A673 (cell line): ENCODE results near the gene PHLDB2. TPM values are rescaled to one million over a fixed set of nuclear protein-coding genes. Genes with fewer than 3 reads are reported as not detected.
A peak's percentile ranks its signal among the peaks of the same experiment; 100 is the strongest.

Experiments used
- BruUV-seq: library from RNA; stranded (reverse); fragments of 400-500 nt; replicated peaks from 2 replicates; lab custom pipeline; 2021; lab: Mats Ljungman, UMichigan
- CTCF ChIA-PET: fragments of 300-600 bp; sonication (Branson Sonifier 250); formaldehyde crosslinking; loops from one replicate; lab custom pipeline; 2022; ENCODE audit warnings: antibody characterized with exemption; lab: Charles Lee
- POLR2A ChIA-PET: fragments of 300-600 bp; sonication (Branson Sonifier 250); formaldehyde crosslinking; loops from one replicate; lab custom pipeline; 2022; ENCODE audit warnings: antibody characterized with exemption; ENCODE audit not compliant: low non-redundant PET; lab: Charles Lee
- DNase-seq: peaks from one replicate; pipeline ENCODE4 v3.0.0-alpha.2; 2015; ENCODE audit warnings: low spot score
- H3K27ac ChIP-seq: fragments of 200-600 bp; sonication (generic); 2 replicates; pipeline ENCODE4 v1.5.1; 2016; ENCODE audit warnings: mixed run types, low read depth, mild to moderate bottlenecking, mixed read lengths, antibody characterized with exemption, low read length; ENCODE audit not compliant: poor library complexity, severe bottlenecking
- H3K27me3 ChIP-seq: fragments of 200-600 bp; sonication (generic); replicated peaks from 2 replicates; pipeline ENCODE4 v1.6.1; 2017; ENCODE audit warnings: mixed run types, low read depth, mild to moderate bottlenecking, mixed read lengths, antibody characterized with exemption, low read length; ENCODE audit not compliant: insufficient read depth, poor library complexity
- H3K36me3 ChIP-seq: fragments of 200-600 bp; sonication (generic); 2 replicates; pipeline ENCODE4 v1.6.1; 2016; ENCODE audit warnings: mixed run types, mild to moderate bottlenecking, mixed read lengths, antibody characterized with exemption, low read length; ENCODE audit not compliant: insufficient read depth, poor library complexity, severe bottlenecking
- H3K4me1 ChIP-seq: fragments of 200-600 bp; sonication (generic); 2 replicates; pipeline ENCODE4 v1.6.1; 2017; ENCODE audit warnings: mixed run types, mild to moderate bottlenecking, mixed read lengths, antibody characterized with exemption, low read length; ENCODE audit not compliant: insufficient read depth, poor library complexity, severe bottlenecking
- H3K4me3 ChIP-seq: fragments of 200-600 bp; sonication (generic); 2 replicates; pipeline ENCODE4 v1.5.1; 2016; ENCODE audit warnings: low read depth, mixed run types, mild to moderate bottlenecking, mixed read lengths, low read length; ENCODE audit not compliant: poor library complexity, severe bottlenecking
- H3K9me3 ChIP-seq: fragments of 200-600 bp; sonication (generic); 2 replicates; pipeline ENCODE4 v1.6.1; 2016; ENCODE audit warnings: mixed run types, low read depth, mild to moderate bottlenecking, mixed read lengths, antibody characterized with exemption, low read length; ENCODE audit not compliant: poor library complexity, severe bottlenecking
- EZH2 ChIP-seq: fragments of 200-600 bp; sonication (generic); IDR thresholded peaks from 2 replicates; pipeline ENCODE4 v1.6.1; 2017; ENCODE audit warnings: borderline replicate concordance, low read depth, mild to moderate bottlenecking, mixed read lengths, antibody characterized with exemption, low read length; ENCODE audit not compliant: poor library complexity, severe bottlenecking
- intact Hi-C: fragments of 100-400 bp; cut with micrococcal nuclease; formaldehyde crosslinking; loops from one replicate; pipeline ENCODE4 v1.10.0; 2022; ENCODE audit not compliant: unreplicated experiment
- total RNA-seq: library from RNA; stranded (reverse); gene quantifications from 2 replicates; pipeline ENCODE4 v1.2.3, GENCODE V29; 2021
- TF ChIP-seq, protein P1 (sequence below): fragments of 300-800, 200-600 bp; sonication (generic); conservative IDR thresholded peaks from 2 replicates; pipeline ENCODE4 v1.5.1; 2017; ENCODE audit warnings: low read depth, mild to moderate bottlenecking, antibody characterized with exemption, low read length, moderate library complexity, mixed read lengths

The PHLDB2 gene
- total RNA-seq, 1 experiment from 2014 or later: 13.1 TPM

GRCh38 chr3:112000367-112000771, 141.3 kb downstream of the PHLDB2 start:
- no peak for DNase-seq
- no peak overlapping the region for H3K27ac ChIP-seq
- H3K4me1 ChIP-seq: peaks cover 3% of the 10 kb centered on the region
- no TSS peak for BruUV-seq
- no peak overlapping the region for H3K4me3 ChIP-seq
- H3K36me3 ChIP-seq: no peaks in the 10 kb centered on the region
- TF ChIP-seq, protein P1, sequence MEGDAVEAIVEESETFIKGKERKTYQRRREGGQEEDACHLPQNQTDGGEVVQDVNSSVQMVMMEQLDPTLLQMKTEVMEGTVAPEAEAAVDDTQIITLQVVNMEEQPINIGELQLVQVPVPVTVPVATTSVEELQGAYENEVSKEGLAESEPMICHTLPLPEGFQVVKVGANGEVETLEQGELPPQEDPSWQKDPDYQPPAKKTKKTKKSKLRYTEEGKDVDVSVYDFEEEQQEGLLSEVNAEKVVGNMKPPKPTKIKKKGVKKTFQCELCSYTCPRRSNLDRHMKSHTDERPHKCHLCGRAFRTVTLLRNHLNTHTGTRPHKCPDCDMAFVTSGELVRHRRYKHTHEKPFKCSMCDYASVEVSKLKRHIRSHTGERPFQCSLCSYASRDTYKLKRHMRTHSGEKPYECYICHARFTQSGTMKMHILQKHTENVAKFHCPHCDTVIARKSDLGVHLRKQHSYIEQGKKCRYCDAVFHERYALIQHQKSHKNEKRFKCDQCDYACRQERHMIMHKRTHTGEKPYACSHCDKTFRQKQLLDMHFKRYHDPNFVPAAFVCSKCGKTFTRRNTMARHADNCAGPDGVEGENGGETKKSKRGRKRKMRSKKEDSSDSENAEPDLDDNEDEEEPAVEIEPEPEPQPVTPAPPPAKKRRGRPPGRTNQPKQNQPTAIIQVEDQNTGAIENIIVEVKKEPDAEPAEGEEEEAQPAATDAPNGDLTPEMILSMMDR: no peak
- no peak for TF ChIP-seq EZH2
- H3K9me3 ChIP-seq: no peaks in the 10 kb centered on the region
- ChIA-PET CTCF (no interaction called here), POLR2A (no interaction called here)
- no peaks in the 10 kb centered on the region for H3K27me3 ChIP-seq
- intact Hi-C loops: no loop called here

GRCh38 chr3:112000966-112001365, 141.9 kb downstream of the PHLDB2 start:
- Histone ChIP-seq H3K4me3 (no peak overlapping the region), H3K9me3 (no peaks in the 10 kb centered on the region), H3K4me1 (peaks cover 3% of the 10 kb centered on the region), H3K27ac (no peak overlapping the region), H3K27me3 (no peaks in the 10 kb centered on the region), H3K36me3 (no peaks in the 10 kb centered on the region)
- intact Hi-C loops: no loop called here
- ChIA-PET CTCF (interaction anchor here (1.9 kb wide), 1 partner anchor 12 kb away, joined by 6 read pairs; no protein-coding TSS in a partner anchor), POLR2A (no interaction called here)
- BruUV-seq: no TSS peak
- DNase-seq: peak; percentile 17
- TF ChIP-seq EZH2: no peak
- TF ChIP-seq, protein P1: no peak

DNA sequence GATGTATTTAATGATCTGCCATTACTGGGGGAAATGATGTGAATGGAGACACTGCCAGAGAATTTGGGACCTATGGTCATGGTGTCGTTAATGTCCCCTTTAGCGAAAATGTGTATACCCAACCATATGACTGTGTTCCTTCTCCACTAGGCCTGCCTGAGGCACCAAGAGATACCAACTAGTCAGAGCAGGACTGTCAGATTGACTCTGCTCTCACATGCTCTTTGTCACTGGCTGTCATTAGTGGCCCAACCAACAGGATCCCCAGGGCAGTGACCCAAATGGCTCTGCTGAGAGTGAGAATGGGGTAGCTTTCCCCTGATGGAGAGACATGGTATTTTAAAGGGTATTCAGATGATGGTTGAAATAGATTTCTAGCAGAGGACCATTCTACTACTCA, 142.5 kb downstream of the PHLDB2 start:
- TF ChIP-seq, protein P1: no peak
- no peak for TF ChIP-seq EZH2
- no peak overlapping the region for H3K4me3 ChIP-seq
- DNase-seq: no peak
- no peaks in the 10 kb centered on the region for H3K36me3 ChIP-seq
- POLR2A ChIA-PET: no interaction called here
- no peak overlapping the region for H3K27ac ChIP-seq
- H3K9me3 ChIP-seq: no peaks in the 10 kb centered on the region
- BruUV-seq: no TSS peak
- intact Hi-C loops: no loop called here
- peaks cover 3% of the 10 kb centered on the region for H3K4me1 ChIP-seq
- no peaks in the 10 kb centered on the region for H3K27me3 ChIP-seq
- CTCF ChIA-PET: interaction anchor here (1.2 to 1.9 kb wide), 2 partner anchors 12 kb away, joined by 3 to 6 read pairs; no protein-coding TSS in a partner anchor
